Panc1 (cell line): ENCODE results near the gene FGFR1OP2.

Experiments used
- CTCF ChIP-seq: fragments of 450-650 bp; IDR thresholded peaks from 2 replicates; pipeline ENCODE4 v1.5.1; 2017; ENCODE audit warnings: mild to moderate bottlenecking
- POLR2AphosphoS5 ChIP-seq: IDR thresholded peaks from 2 replicates; pipeline ENCODE4 v1.6.1; 2012; ENCODE audit warnings: mild to moderate bottlenecking, low read depth, low read length, moderate library complexity
- REST ChIP-seq, 2 experiments: IDR thresholded peaks; 2 replicates each; pipeline ENCODE4 v1.6.1; 2011 to 2012; ENCODE audit warnings: low read depth in 2 of 2, control low read depth in 1 of 2, low read length in 1 of 2, mild to moderate bottlenecking in 1 of 2, moderate library complexity in 1 of 2; ENCODE audit not compliant: insufficient read depth in 1 of 2
- TCF7L2 ChIP-seq: IDR thresholded peaks from 2 replicates; pipeline ENCODE4 v1.6.1; 2011; ENCODE audit warnings: mild to moderate bottlenecking, low read depth, low read length, inconsistent platforms

GRCh38 chr12:27003421-27004381 is 65.4 kb downstream of the FGFR1OP2 start:
- TF ChIP-seq POLR2AphosphoS5 (no peak), CTCF (no peak), TCF7L2 (no peak), REST (IDR thresholded peaks at IDR 0.05; ENCODE audit: insufficient read depth in 1 of 2, low read depth in 2 of 2, low read length in 1 of 2) (no peak)
